H1 (cell line): ENCODE results near the gene HS6ST2. TPM values are rescaled to one million over a fixed set of nuclear protein-coding genes. Genes with fewer than 3 reads are reported as not detected.

ENCODE experiments used
- CTCF ChIA-PET: fragments of 300-600 bp; sonication (Branson Sonifier 250); formaldehyde crosslinking; loops from one replicate; lab custom pipeline; 2021; ENCODE audit not compliant: partially characterized antibody; lab: Charles Lee
- POLR2A ChIA-PET: fragments of 300-600 bp; sonication (Branson Sonifier 250); formaldehyde crosslinking; loops from one replicate; lab custom pipeline; 2021; ENCODE audit warnings: inconsistent platforms; ENCODE audit not compliant: partially characterized antibody; lab: Charles Lee
- DNase-seq, 2 experiments: peaks; one replicate each; pipeline versions ENCODE4 v3.0.0 to v3.0.0-alpha.2; 2010 to 2022; ENCODE audit warnings: low spot score in 2 of 2, low read depth in 1 of 2, mixed read lengths in 1 of 2
- FAIRE-seq: peaks from 2 replicates; lab custom pipeline; 2011; peaks lifted over from hg19 to GRCh38; lab: Jason Lieb, UNC
- H2AFZ ChIP-seq: 2 replicates; pipeline ENCODE4 v1.8.1; 2012; ENCODE audit warnings: low read length, inconsistent platforms
- H2AK5ac ChIP-seq: 2 replicates; pipeline ENCODE4 v1.6.1; 2013; ENCODE audit warnings: low read depth, low read length
- H2BK120ac ChIP-seq: replicated peaks from 2 replicates; pipeline ENCODE3; 2013; ENCODE audit warnings: low read depth, low read length, inconsistent platforms
- H2BK12ac ChIP-seq: 2 replicates; pipeline ENCODE4 v1.6.1; 2013; ENCODE audit warnings: low read depth, low read length
- H2BK15ac ChIP-seq: 2 replicates; pipeline ENCODE4 v1.6.1; 2013; ENCODE audit warnings: low read length
- H2BK20ac ChIP-seq: 2 replicates; pipeline ENCODE4 v1.6.1; 2013; ENCODE audit warnings: low read length
- H2BK5ac ChIP-seq: 2 replicates; pipeline ENCODE4 v1.6.1; 2013; ENCODE audit warnings: low read depth, low read length
- H3K14ac ChIP-seq: 2 replicates; pipeline ENCODE4 v1.6.1; 2013; ENCODE audit warnings: inconsistent platforms; ENCODE audit not compliant: insufficient read length
- H3K18ac ChIP-seq: 2 replicates; pipeline ENCODE4 v1.6.1; 2013; ENCODE audit warnings: low read length; ENCODE audit errors: extremely low read depth
- H3K23ac ChIP-seq: 2 replicates; pipeline ENCODE4 v1.6.1; 2013; ENCODE audit warnings: inconsistent platforms; ENCODE audit not compliant: insufficient read length
- H3K23me2 ChIP-seq: 2 replicates; pipeline ENCODE4 v1.6.1; 2013; ENCODE audit warnings: low read depth, low read length
- H3K27ac ChIP-seq: 2 replicates; pipeline ENCODE4 v1.6.1; 2011; ENCODE audit warnings: low read depth, low read length, inconsistent platforms
- H3K27me3 ChIP-seq, 4 experiments: replicated peaks in 1 of 4; 1 replicate in 1 of 4; 2 replicates in 3 of 4; pipeline versions ENCODE4 v1.6.1 to v1.8.1; 2011 to 2013; ENCODE audit warnings: low read length in 3 of 4, mild to moderate bottlenecking in 3 of 4, inconsistent platforms in 2 of 4, mixed read lengths in 2 of 4, moderate library complexity in 1 of 4; ENCODE audit not compliant: control insufficient read depth in 3 of 4, insufficient read depth in 3 of 4; ENCODE audit errors: extremely low read depth in 1 of 4
- H3K36me3 ChIP-seq, 4 experiments: 2 replicates each; pipeline versions ENCODE4 v1.6.1 to v1.8.1; 2011 to 2013; ENCODE audit warnings: mild to moderate bottlenecking in 4 of 4, low read length in 3 of 4, moderate library complexity in 2 of 4, control low read depth in 1 of 4, inconsistent platforms in 1 of 4; ENCODE audit not compliant: insufficient read depth in 4 of 4, control insufficient read depth in 2 of 4
- H3K4ac ChIP-seq: replicated peaks from 2 replicates; pipeline ENCODE3; 2013; ENCODE audit warnings: low read length, low read depth, mixed read lengths, inconsistent platforms; ENCODE audit not compliant: insufficient read length
- H3K4me1 ChIP-seq, 4 experiments: replicated peaks in 1 of 4; 1 replicate in 1 of 4; 2 replicates in 3 of 4; pipeline versions ENCODE4 v1.6.1 to v1.8.1; 2011 to 2013; ENCODE audit warnings: low read length in 3 of 4, inconsistent platforms in 2 of 4, mixed read lengths in 1 of 4; ENCODE audit not compliant: insufficient read depth in 4 of 4, control insufficient read depth in 3 of 4
- H3K4me2 ChIP-seq, 2 experiments: 2 replicates each; pipeline versions ENCODE4 v1.6.1 to v1.8.1; 2011 to 2013; ENCODE audit warnings: low read depth in 2 of 2, low read length in 2 of 2, control low read depth in 1 of 2, inconsistent platforms in 1 of 2, mild to moderate bottlenecking in 1 of 2; ENCODE audit not compliant: insufficient read depth in 1 of 2
- H3K4me3 ChIP-seq, 4 experiments: fragments of 200-600, 300-600 bp in 1 of 4; sonication (generic), shearing (Covaris generic), sonication (Bioruptor Twin) in 1 of 4; 2 replicates each; pipeline versions ENCODE4 v1.5.1 to v1.8.1; 2011 to 2016; ENCODE audit warnings: low read length in 4 of 4, low read depth in 3 of 4, control low read depth in 2 of 4, inconsistent platforms in 2 of 4, mild to moderate bottlenecking in 2 of 4, mixed read lengths in 1 of 4, moderate library complexity in 1 of 4; ENCODE audit not compliant: insufficient read depth in 2 of 4; ENCODE audit errors: extremely low read depth in 1 of 4
- H3K56ac ChIP-seq: replicated peaks from 2 replicates; pipeline ENCODE3; 2013; ENCODE audit warnings: low read depth, mild to moderate bottlenecking, mixed read lengths, low read length, inconsistent platforms; ENCODE audit not compliant: insufficient read length
- H3K79me1 ChIP-seq: 2 replicates; pipeline ENCODE4 v1.6.1; 2013; ENCODE audit warnings: low read depth, low read length, control low read depth
- H3K79me2 ChIP-seq, 2 experiments: 2 replicates each; pipeline versions ENCODE4 v1.6.1 to v1.8.1; 2012 to 2013; ENCODE audit warnings: low read length in 2 of 2, mild to moderate bottlenecking in 2 of 2, inconsistent platforms in 1 of 2; ENCODE audit not compliant: insufficient read depth in 2 of 2, control insufficient read depth in 1 of 2
- H3K9ac ChIP-seq, 4 experiments: replicated peaks in 1 of 4; 1 replicate in 1 of 4; 2 replicates in 3 of 4; pipeline versions ENCODE4 v1.6.1 to v1.8.1; 2011 to 2013; ENCODE audit warnings: low read depth in 3 of 4, low read length in 3 of 4, control low read depth in 2 of 4, mild to moderate bottlenecking in 2 of 4, moderate library complexity in 2 of 4, inconsistent platforms in 1 of 4; ENCODE audit errors: extremely low read depth in 1 of 4
- H3K9me3 ChIP-seq, 2 experiments: 2 replicates each; pipeline versions ENCODE4 v1.6.1 to v1.8.1; 2012 to 2013; ENCODE audit warnings: mild to moderate bottlenecking in 2 of 2, moderate library complexity in 2 of 2, control low read depth in 1 of 2, inconsistent platforms in 1 of 2, low read depth in 1 of 2, low read length in 1 of 2, mixed read lengths in 1 of 2; ENCODE audit not compliant: insufficient read depth in 2 of 2
- H4K20me1 ChIP-seq, 2 experiments: replicated peaks in 1 of 2; 2 replicates each; pipeline versions ENCODE3 to v1.8.1; 2011 to 2013; ENCODE audit warnings: inconsistent platforms in 2 of 2, low read length in 2 of 2, mild to moderate bottlenecking in 1 of 2; ENCODE audit not compliant: insufficient read depth in 2 of 2, control insufficient read depth in 1 of 2
- H4K5ac ChIP-seq: 2 replicates; pipeline ENCODE4 v1.6.1; 2013; ENCODE audit warnings: low read length, low read depth, mixed read lengths, inconsistent platforms; ENCODE audit not compliant: insufficient read length
- H4K8ac ChIP-seq: 2 replicates; pipeline ENCODE4 v1.8.0; 2013; ENCODE audit warnings: mild to moderate bottlenecking, moderate library complexity, low read length, inconsistent platforms; ENCODE audit not compliant: insufficient read depth; ENCODE audit errors: extremely low read depth
- H4K91ac ChIP-seq: replicated peaks from 2 replicates; pipeline ENCODE3; 2013; ENCODE audit warnings: low read length, mixed read lengths, inconsistent platforms; ENCODE audit not compliant: insufficient read length
- CTCF ChIP-seq, 3 experiments: IDR thresholded peaks; 1 replicate in 2 of 3; 2 replicates in 1 of 3; pipeline versions ENCODE4 v1.5.1 to v1.6.1; 2011; ENCODE audit warnings: low read length in 3 of 3, mild to moderate bottlenecking in 3 of 3, inconsistent platforms in 2 of 3, low read depth in 1 of 3, moderate library complexity in 1 of 3; ENCODE audit not compliant: insufficient read depth in 1 of 3; ENCODE audit errors: control extremely low read depth in 1 of 3
- RFX5 ChIP-seq: IDR thresholded peaks from 2 replicates; pipeline ENCODE4 v1.6.1; 2011; ENCODE audit warnings: low read depth, low read length, improper control_type of control experiment, borderline replicate concordance
- RNF2 ChIP-seq: fragments of 200-900, 300-1000 bp; sonication (generic); IDR thresholded peaks from 2 replicates; pipeline ENCODE4 v1.7.1; 2016; ENCODE audit warnings: borderline replicate concordance, low read depth, mild to moderate bottlenecking, antibody characterized with exemption, low read length; ENCODE audit not compliant: poor library complexity, severe bottlenecking; ENCODE audit errors: missing control alignments
- WGBS, 2 experiments: shearing (Covaris generic) in 1 of 2; methylation state at CpG; one replicate each; pipeline versions ENCODE4 v1.1.6 to v1.1.7; 2013 to 2015; ENCODE audit warnings: low lambda C conversion rate in 2 of 2, mixed read lengths in 2 of 2, inconsistent platforms in 1 of 2, low coverage in 1 of 2, missing lambda C conversion rate in 1 of 2; ENCODE audit not compliant: insufficient replicate concordance in 2 of 2, insufficient coverage in 1 of 2, insufficient read length in 1 of 2; ENCODE audit errors: extremely low coverage in 1 of 2, missing lambda C conversion rate in 1 of 2; 5-methylcytosine and 5-hydroxymethylcytosine counted together
- polyA plus RNA-seq, 7 experiments: library from polyadenylated mRNA; depleted of rRNA in 3 of 7; stranded (reverse) in 5 of 7; unstranded in 2 of 7; fragments of >200 nt in 5 of 7; fragments of 200-250 nt in 2 of 7; gene quantifications; 1 replicate in 5 of 7; 2 replicates in 1 of 7; 4 replicates in 1 of 7; pipeline versions ENCODE4 v1.2.1 to v1.2.3, GENCODE V29; 2011 to 2013; ENCODE audit warnings: missing spikeins in 2 of 7, mixed read lengths in 2 of 7
- total RNA-seq: library from RNA; stranded (reverse); fragmentation: NEBNext Ultra II Directional; extraction: Animal tissue kit (Norgen Biotek cat#: 25700); gene quantifications from 2 replicates; pipeline ENCODE4 v1.2.1, GENCODE V29; 2021

Gene HS6ST2
- total and polyA plus RNA-seq, 2 of the 8 experiments (the other 6 are each of a cell fraction or from before 2014, with no cell fraction given): 3.9 TPM

DNA sequence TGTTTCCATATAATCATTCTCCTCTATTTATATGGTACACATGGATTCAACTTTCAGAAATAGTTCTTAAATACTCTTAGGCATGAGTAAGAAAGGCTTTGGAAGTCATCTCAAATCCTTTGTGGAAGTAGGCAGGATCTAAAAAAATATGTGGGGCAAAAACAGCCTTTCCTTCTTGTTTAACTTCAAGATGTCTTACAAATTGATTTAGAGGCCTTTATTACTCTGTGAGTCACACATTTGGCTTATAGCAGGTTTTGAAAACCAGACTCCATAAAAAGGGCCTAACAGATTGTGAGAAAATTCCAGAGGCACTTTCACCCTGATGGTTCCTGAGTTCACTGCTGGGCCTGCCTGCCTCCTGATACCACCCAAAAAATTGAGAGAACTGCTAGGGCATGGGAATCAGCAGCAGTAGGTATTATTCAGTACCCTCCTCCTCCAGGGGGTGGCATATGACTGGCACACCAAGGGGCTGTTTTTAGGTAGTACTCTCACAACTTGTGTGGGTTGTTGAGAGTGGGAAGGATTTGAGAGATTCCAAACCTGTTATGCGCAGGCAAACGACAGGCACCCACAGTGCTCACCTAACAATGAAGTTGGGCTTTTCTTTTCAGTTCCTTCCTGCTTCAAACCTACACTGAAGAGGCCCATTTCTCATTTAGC lies 306.9 kb downstream of the HS6ST2 start:
- Histone ChIP-seq H2AK5ac (no peak overlapping the region), H2BK5ac (no peak overlapping the region), H2BK12ac (no peak overlapping the region), H2AFZ (no peak overlapping the region; the same call in 1 of the 2 replicates), H3K79me1 (no peaks in the 10 kb centered on the region), H3K23ac (no peak overlapping the region), H3K4ac (no peak overlapping the region), H3K9ac (no peak overlapping the region), H4K20me1 (no peaks in the 10 kb centered on the region), H3K79me2 (no peaks in the 10 kb centered on the region), H2BK120ac (no peak overlapping the region), H3K4me2 (peak overlapping the region in 1 of 2 experiments; percentile 39; a peak in 1 of 4 replicates), H4K91ac (no peak overlapping the region), H3K4me1 (peaks cover 1 to 11% (median 4%) of the 10 kb centered on the region in 4 experiments; a peak in 4 of 7 replicates), H3K9me3 (no peaks in the 10 kb centered on the region), H3K36me3 (no peaks in the 10 kb centered on the region), H3K4me3 (no peak overlapping the region; a peak in 1 of 8 replicates), H3K23me2 (no peaks in the 10 kb centered on the region), H3K56ac (no peak overlapping the region), H4K5ac (no peak overlapping the region), H2BK15ac (no peak overlapping the region), H2BK20ac (no peak overlapping the region), H3K14ac (no peak overlapping the region), H3K18ac (no peak overlapping the region), H3K27ac (no peak overlapping the region), H4K8ac (no peak overlapping the region), H3K27me3 (no peaks in the 10 kb centered on the region)
- DNase-seq (no peak), FAIRE-seq (peak; percentile 91)
- 17% methylated on average over 1 of the region's 2 CpGs; no CpG with 5 or more reads in 1 of the 2 experiments for WGBS, 2 experiments
- ChIA-PET CTCF (no interaction called here), POLR2A (no interaction called here)
- TF ChIP-seq RFX5: no peak
- no peak for TF ChIP-seq RNF2
- peak in 2 of 3 experiments; percentile 20 to 40; a peak in 2 of 4 replicates for TF ChIP-seq CTCF (IDR thresholded peaks at IDR 0.05; ENCODE audit: control extremely low read depth in 1 of 3, insufficient read depth in 1 of 3, low read depth in 1 of 3, low read length in 3 of 3)
